ENCODE measurements around the gene CACNA2D2.

CACNA2D2 gene

DNA sequence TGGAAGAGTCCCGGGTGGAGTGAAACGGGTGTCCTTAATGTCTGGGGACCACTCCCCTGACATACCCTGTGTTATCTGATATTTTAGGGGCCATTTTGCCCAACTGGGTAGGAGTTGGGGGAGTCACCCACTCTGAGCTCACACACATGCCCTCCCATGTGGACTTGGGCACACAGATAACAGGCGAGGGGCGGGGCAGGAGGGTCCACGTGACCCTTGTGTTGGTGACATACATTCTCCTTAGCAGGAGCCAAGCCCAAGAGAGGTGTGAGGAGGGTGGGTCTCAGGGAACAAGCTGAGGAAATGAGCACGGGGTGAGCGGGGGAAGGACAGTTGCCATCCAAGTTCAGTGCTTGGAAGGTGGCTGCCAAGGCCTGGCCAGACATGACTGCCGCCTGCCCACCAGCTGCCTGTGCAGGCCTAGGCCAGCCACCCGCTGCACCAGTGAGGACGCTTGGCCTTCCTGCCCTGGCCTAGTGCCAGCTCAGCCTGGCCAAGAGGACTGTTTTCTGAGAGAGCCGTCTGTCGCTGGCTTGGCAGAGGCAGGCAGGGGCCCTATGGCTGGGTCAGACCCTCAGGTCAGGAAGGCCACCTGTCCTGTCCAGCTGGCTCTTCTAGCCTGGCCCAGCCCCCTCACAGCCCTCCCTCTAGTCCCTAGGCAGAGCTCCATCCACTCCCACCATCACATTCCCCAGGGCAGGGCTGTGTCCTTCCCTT lies 112.8 kb downstream of the CACNA2D2 start:
- TF ChIP-seq, protein P1, sequence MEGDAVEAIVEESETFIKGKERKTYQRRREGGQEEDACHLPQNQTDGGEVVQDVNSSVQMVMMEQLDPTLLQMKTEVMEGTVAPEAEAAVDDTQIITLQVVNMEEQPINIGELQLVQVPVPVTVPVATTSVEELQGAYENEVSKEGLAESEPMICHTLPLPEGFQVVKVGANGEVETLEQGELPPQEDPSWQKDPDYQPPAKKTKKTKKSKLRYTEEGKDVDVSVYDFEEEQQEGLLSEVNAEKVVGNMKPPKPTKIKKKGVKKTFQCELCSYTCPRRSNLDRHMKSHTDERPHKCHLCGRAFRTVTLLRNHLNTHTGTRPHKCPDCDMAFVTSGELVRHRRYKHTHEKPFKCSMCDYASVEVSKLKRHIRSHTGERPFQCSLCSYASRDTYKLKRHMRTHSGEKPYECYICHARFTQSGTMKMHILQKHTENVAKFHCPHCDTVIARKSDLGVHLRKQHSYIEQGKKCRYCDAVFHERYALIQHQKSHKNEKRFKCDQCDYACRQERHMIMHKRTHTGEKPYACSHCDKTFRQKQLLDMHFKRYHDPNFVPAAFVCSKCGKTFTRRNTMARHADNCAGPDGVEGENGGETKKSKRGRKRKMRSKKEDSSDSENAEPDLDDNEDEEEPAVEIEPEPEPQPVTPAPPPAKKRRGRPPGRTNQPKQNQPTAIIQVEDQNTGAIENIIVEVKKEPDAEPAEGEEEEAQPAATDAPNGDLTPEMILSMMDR (IDR thresholded peaks at IDR 0.05; ENCODE audit: low read length, missing control alignments): no peak
- no peak for DNase-seq (ENCODE audit: low read depth)

DNA sequence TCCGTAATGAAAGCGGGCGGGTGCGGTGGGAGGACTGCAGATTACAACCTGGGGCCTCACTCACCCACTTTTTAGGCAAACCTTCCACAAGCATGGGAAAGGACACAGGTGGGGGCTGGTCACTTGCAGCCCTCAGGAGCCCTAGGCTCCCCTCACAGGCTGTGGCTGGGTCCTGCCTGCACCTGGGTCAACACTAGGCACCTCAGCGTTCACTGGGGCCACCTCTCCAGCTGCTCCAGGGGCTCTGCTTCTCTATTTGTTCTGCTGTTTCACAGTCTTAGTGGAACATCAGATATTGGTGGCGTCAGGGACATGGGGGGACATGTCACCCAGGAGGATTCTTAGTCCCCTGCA lies 114.0 kb downstream of the CACNA2D2 start:
- TF ChIP-seq, protein P1 (IDR thresholded peaks at IDR 0.05; ENCODE audit: low read length, missing control alignments): no peak
- H3K4me3 ChIP-seq (replicated peaks; ENCODE audit: low read depth, low read length): no peak overlapping the region
- no peak for DNase-seq (ENCODE audit: low read depth)

More for the DNA sequence above, 112.8 kb downstream of the CACNA2D2 start:
- H3K4me3 ChIP-seq (replicated peaks; ENCODE audit: low read depth, low read length): no peak overlapping the region

DNA sequence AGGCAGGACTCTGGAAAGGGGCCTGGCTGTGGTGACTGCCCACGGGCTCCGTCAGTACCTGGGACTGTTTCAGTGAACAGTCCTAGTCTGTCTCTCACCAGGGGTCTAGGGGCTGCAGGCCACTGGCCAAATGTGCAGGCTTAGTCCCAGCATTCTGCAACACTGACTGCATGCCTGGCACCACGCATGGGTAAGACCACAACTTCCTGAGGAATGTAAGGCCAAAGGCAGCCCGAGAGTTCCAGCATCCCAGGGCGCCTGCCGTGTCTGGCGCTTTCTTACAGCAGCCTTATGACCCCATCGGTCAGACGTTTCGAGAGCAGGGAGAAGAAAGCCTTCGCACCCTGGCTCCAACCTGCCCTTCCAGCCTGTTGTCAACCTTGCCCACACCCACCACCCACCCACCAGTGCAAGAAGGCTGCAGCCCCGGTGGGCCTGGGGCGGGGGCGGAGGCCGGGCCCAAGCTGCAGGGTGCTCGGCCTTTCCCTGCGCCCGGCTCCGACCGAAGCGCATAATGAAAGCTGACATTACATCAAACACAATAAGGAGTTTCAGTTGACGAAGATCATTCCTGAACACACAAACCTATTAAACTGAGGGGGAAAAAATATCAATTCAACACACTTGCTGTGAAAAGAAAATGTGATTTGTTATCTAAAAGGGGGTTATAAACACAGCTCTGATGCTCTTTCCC lies 114.6 kb downstream of the CACNA2D2 start:
- no peak for DNase-seq (ENCODE audit: low read depth)
- H3K4me3 ChIP-seq (replicated peaks; ENCODE audit: low read depth, low read length): no peak overlapping the region
- TF ChIP-seq, protein P1 (IDR thresholded peaks at IDR 0.05; ENCODE audit: low read length, missing control alignments): no peak

DNA sequence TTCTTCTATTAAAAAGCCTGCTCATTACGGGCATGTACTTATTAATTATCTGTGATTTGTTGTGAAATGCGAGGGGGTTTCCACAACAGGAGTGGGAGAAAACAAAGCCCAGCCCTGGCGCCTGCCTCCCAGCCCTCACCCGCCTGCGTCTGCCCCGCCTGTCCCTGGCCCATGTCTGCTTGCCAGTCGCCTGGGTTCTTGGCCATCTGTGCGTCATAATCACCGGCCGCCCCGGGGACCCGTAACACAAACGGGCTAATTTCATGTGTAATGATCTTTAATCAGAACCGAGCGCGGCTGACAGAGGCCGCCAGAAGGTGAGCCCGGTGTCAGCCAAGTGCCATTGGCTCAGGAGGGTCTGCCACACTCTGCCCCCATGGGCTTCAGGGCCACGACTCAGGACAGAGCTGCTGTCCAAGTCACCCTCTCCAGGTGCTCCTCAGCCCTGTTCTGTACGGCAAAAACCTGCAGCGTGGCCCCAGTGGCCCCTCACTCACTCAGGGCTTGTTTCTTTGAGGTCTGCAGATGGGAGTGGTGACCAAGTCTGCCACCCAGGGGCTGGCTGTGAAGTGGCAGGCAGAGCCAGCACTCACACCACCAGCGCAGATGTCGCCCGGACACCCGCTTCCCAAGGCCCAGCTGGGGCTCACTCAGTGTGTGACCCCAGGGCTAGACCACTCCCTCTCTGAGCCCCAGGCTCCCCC lies 115.3 kb downstream of the CACNA2D2 start:
- H3K4me3 ChIP-seq (replicated peaks; ENCODE audit: low read depth, low read length): no peak overlapping the region
- no peak for DNase-seq (ENCODE audit: low read depth)
- TF ChIP-seq, protein P1 (IDR thresholded peaks at IDR 0.05; ENCODE audit: low read length, missing control alignments): peak; percentile 27

DNA sequence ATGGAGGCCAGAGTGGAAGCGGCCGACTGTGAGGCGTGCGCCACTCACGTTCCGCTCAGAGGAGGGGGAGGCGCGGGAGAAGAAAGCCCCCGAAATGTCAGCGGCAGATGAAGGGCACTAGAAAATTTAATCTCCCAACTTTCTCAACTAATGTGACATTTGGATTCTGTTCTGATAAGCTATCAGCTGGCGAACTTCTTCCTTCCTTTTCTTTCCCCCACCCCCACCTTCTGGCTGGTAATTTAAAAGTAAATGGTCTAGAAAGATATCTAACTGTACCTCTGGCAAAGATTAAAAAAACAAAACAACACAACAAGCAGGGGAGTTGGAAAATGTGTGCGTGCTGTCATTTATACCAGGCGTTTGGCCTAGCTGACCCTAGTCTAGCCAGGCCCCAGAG lies 117.7 kb downstream of the CACNA2D2 start:
- no peak overlapping the region for H3K4me3 ChIP-seq (replicated peaks; ENCODE audit: low read depth, low read length)
- DNase-seq (ENCODE audit: low read depth): no peak
- TF ChIP-seq, protein P1 (IDR thresholded peaks at IDR 0.05; ENCODE audit: low read length, missing control alignments): no peak

DNA sequence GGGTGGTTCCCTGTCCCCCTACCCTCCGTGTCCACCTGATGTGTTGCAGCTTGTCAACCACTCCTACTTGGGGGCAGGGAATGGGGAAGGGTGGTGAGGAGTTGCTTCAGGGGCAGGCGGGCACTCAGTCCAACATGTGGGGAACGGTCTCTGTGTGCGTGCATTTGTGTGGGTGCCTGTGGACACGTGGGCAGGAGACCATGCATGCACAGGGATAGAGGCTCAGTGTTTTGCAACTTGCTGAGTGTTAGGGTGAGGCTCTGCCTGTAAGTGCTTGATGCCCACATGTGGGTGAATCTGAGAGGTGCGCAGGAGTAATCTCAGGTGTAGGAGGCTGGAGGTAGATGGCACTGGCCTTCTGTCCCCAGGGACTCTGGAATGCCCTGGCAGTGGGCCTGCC lies 119.7 kb downstream of the CACNA2D2 start:
- no peak for DNase-seq (ENCODE audit: low read depth)

More for the DNA sequence above, 119.7 kb downstream of the CACNA2D2 start:
- no peak overlapping the region for H3K4me3 ChIP-seq (replicated peaks; ENCODE audit: low read depth, low read length)
- TF ChIP-seq, protein P1 (IDR thresholded peaks at IDR 0.05; ENCODE audit: low read length, missing control alignments): no peak
